Activated T-cell treated with anti-CD3 and anti-CD28 coated beads for 4 hours (primary cell): ENCODE data around the gene STK17A.
"Not testable (repeated sequence)": the region's sequence is repeated elsewhere in the genome, so short reads cannot be mapped to it uniquely, and the experiment has no call there.

Experiments used
- DNase-seq: peaks from one replicate; pipeline ENCODE4 v3.0.0-alpha.2; 2020

The STK17A gene

GRCh38 chr7:43602256-43602655 is 19.3 kb downstream of the STK17A start:
- DNase-seq: no peak

- no peak for DNase-seq
Observed at GRCh38 chr7:43604251-43604650, 21.3 kb downstream of the STK17A start.

GRCh38 chr7:43609097-43609496 is 26.2 kb downstream of the STK17A start:
- no peak for DNase-seq

GRCh38 chr7:43612128-43612527 is 29.2 kb downstream of the STK17A start:
- DNase-seq: no peak

- DNase-seq: no peak
Observed at GRCh38 chr7:43612599-43613589, 30.0 kb downstream of the STK17A start.

- DNase-seq: no peak
Observed at GRCh38 chr7:43615558-43616145, 32.7 kb downstream of the STK17A start.

GRCh38 chr7:43616977-43617376 is 34.1 kb downstream of the STK17A start:
- no peak for DNase-seq

GRCh38 chr7:43618073-43618472 is 35.2 kb downstream of the STK17A start:
- no peak for DNase-seq

GRCh38 chr7:43619213-43620012 is 36.5 kb downstream of the STK17A start:
- no peak for DNase-seq

GRCh38 chr7:43621729-43622448 is 39.0 kb downstream of the STK17A start:
- DNase-seq: no peak

- no peak for DNase-seq
Observed at GRCh38 chr7:43624156-43624555, 41.2 kb downstream of the STK17A start.

GRCh38 chr7:43625453-43625852 is 42.5 kb downstream of the STK17A start:
- no peak for DNase-seq

- DNase-seq: no peak
Observed at GRCh38 chr7:43625980-43626379, 43.1 kb downstream of the STK17A start.

- no peak for DNase-seq
Observed at GRCh38 chr7:43626695-43627094, 43.8 kb downstream of the STK17A start.

GRCh38 chr7:43627798-43628197 is 44.9 kb downstream of the STK17A start:
- DNase-seq: not testable (repeated sequence)

GRCh38 chr7:43628431-43628830 is 45.5 kb downstream of the STK17A start:
- no peak for DNase-seq

GRCh38 chr7:43629857-43630256 is 46.9 kb downstream of the STK17A start:
- DNase-seq: no peak

GRCh38 chr7:43630482-43630881 is 47.6 kb downstream of the STK17A start:
- no peak for DNase-seq

- no peak for DNase-seq
Observed at GRCh38 chr7:43631559-43631958, 48.7 kb downstream of the STK17A start.

GRCh38 chr7:43632746-43633145 is 49.8 kb downstream of the STK17A start:
- no peak for DNase-seq

GRCh38 chr7:43634384-43634783 is 51.5 kb downstream of the STK17A start:
- DNase-seq: no peak

GRCh38 chr7:43636093-43636492 is 53.2 kb downstream of the STK17A start:
- DNase-seq: no peak
